ENCODE measurements around the gene SPA17.

The SPA17 gene

GRCh38 chr11:124658986-124659385, 14.7 kb upstream of the SPA17 start:
- no peak for TF ChIP-seq CTCF (conservative IDR thresholded peaks at IDR 0.05; ENCODE audit: low read depth, low read length)

GRCh38 chr11:124661553-124661952, 12.2 kb upstream of the SPA17 start:
- DNase-seq (ENCODE audit: low read depth), result no peak
- no peak overlapping the region for H3K4me3 ChIP-seq (ENCODE audit: low read length)
- TF ChIP-seq CTCF (conservative IDR thresholded peaks at IDR 0.05; ENCODE audit: low read depth, low read length), result no peak

More at GRCh38 chr11:124658986-124659385, 14.7 kb upstream of the SPA17 start:
- H3K4me3 ChIP-seq (ENCODE audit: low read length), result no peak overlapping the region
- DNase-seq (ENCODE audit: low read depth), result no peak

GRCh38 chr11:124662106-124662505, 11.6 kb upstream of the SPA17 start:
- no peak for TF ChIP-seq CTCF (conservative IDR thresholded peaks at IDR 0.05; ENCODE audit: low read depth, low read length)
- H3K4me3 ChIP-seq (ENCODE audit: low read length), result no peak overlapping the region
- no peak for DNase-seq (ENCODE audit: low read depth)

GRCh38 chr11:124663861-124664260, 9.8 kb upstream of the SPA17 start:
- DNase-seq (ENCODE audit: low read depth), result peak; percentile 56
- no peak for TF ChIP-seq CTCF (conservative IDR thresholded peaks at IDR 0.05; ENCODE audit: low read depth, low read length)
- no peak overlapping the region for H3K4me3 ChIP-seq (ENCODE audit: low read length)

GRCh38 chr11:124667601-124668000, 6.1 kb upstream of the SPA17 start:
- DNase-seq (ENCODE audit: low read depth), result no peak
- no peak overlapping the region for H3K4me3 ChIP-seq (ENCODE audit: low read length)
- TF ChIP-seq CTCF (conservative IDR thresholded peaks at IDR 0.05; ENCODE audit: low read depth, low read length), result no peak

GRCh38 chr11:124669193-124669592, 4.5 kb upstream of the SPA17 start:
- no peak for DNase-seq (ENCODE audit: low read depth)
- TF ChIP-seq CTCF (conservative IDR thresholded peaks at IDR 0.05; ENCODE audit: low read depth, low read length), result peak; percentile 75
- no peak overlapping the region for H3K4me3 ChIP-seq (ENCODE audit: low read length)

GRCh38 chr11:124670732-124671131, 3.0 kb upstream of the SPA17 start:
- no peak overlapping the region for H3K4me3 ChIP-seq (ENCODE audit: low read length)
- DNase-seq (ENCODE audit: low read depth), result no peak
- TF ChIP-seq CTCF (conservative IDR thresholded peaks at IDR 0.05; ENCODE audit: low read depth, low read length), result no peak

Data from retinal pigment epithelial cell (primary cell).